GM19468 (cell line): Measurements from ENCODE around the gene REPS2.

ENCODE experiments used
- ATAC-seq: cut with Tn5 transposase; IDR thresholded peaks from one replicate; pipeline ENCODE4 v1.9.1; 2021; ENCODE audit warnings: mild to moderate bottlenecking, moderate library complexity, moderate number of reproducible peaks; ENCODE audit not compliant: unreplicated experiment; ENCODE audit errors: extremely low read depth

Gene REPS2

GRCh38 chrX:16994736-16995135, 48.3 kb downstream of the REPS2 start:
- ATAC-seq = no peak

- ATAC-seq = no peak
These were observed 50.9 kb downstream of the REPS2 start for GRCh38 chrX:16997313-16997712.

- ATAC-seq = no peak
These were observed 52.8 kb downstream of the REPS2 start for GRCh38 chrX:16999275-16999674.

GRCh38 chrX:17000751-17001150, 54.3 kb downstream of the REPS2 start:
- ATAC-seq = no peak

GRCh38 chrX:17005712-17006368, 59.4 kb downstream of the REPS2 start:
- ATAC-seq = no peak

- ATAC-seq = no peak
These were observed 60.8 kb downstream of the REPS2 start for GRCh38 chrX:17007134-17007768.

- ATAC-seq = no peak
These were observed 63.6 kb downstream of the REPS2 start for GRCh38 chrX:17009856-17010625.

GRCh38 chrX:17012465-17012864, 66.0 kb downstream of the REPS2 start:
- ATAC-seq = no peak

- no peak for ATAC-seq
These were observed 67.8 kb downstream of the REPS2 start for GRCh38 chrX:17014216-17014615.

- no peak for ATAC-seq
These were observed 70.7 kb downstream of the REPS2 start for GRCh38 chrX:17017134-17017533.

GRCh38 chrX:17020356-17020755, 73.9 kb downstream of the REPS2 start:
- no peak for ATAC-seq

- no peak for ATAC-seq
These were observed 74.7 kb downstream of the REPS2 start for GRCh38 chrX:17020851-17021821.

- ATAC-seq = no peak
These were observed 75.6 kb downstream of the REPS2 start for GRCh38 chrX:17021851-17022604.

GRCh38 chrX:17023661-17024060, 77.2 kb downstream of the REPS2 start:
- ATAC-seq = no peak

- no peak for ATAC-seq
These were observed 78.4 kb downstream of the REPS2 start for GRCh38 chrX:17024886-17025285.

GRCh38 chrX:17025621-17026302, 79.3 kb downstream of the REPS2 start:
- no peak for ATAC-seq

GRCh38 chrX:17027931-17028330, 81.5 kb downstream of the REPS2 start:
- no peak for ATAC-seq

- ATAC-seq = no peak
These were observed 81.9 kb downstream of the REPS2 start for GRCh38 chrX:17028356-17028755.

GRCh38 chrX:17030092-17030491, 83.6 kb downstream of the REPS2 start:
- ATAC-seq = no peak
